ENCODE data around the gene MOB4.

GRCh38 chr2:197498235-197498936, 17.5 kb upstream of the MOB4 start:
- TF ChIP-seq EZH2phosphoT487 (IDR thresholded peaks at IDR 0.05; ENCODE audit: borderline replicate concordance) (no peak), CTCF (conservative IDR thresholded peaks at IDR 0.05; ENCODE audit: low read length) (no peak)

All from Loucy (cell line).